A549 (cell line): ENCODE data around the gene LSM3. TPM values are rescaled to one million over a fixed set of nuclear protein-coding genes. Genes with fewer than 3 reads are reported as not detected.

ENCODE experiments used
- ATAC-seq, 2 experiments: fragments of 200-7000 bp in 1 of 2; fragments of >200 bp in 1 of 2; cut with Nextera tagmentation in 1 of 2; cut with Tn5 transposase in 1 of 2; 3 replicates each; pipeline versions ENCODE4 v1.8.0 to v1.9.1; 2018 to 2020; ENCODE audit warnings: mild to moderate bottlenecking in 1 of 2, moderate library complexity in 1 of 2
- CTCF ChIA-PET: fragments of 300-600 bp; sonication (Branson Sonifier 250); formaldehyde crosslinking; extraction: SDS; loops from one replicate; lab custom pipeline; 2021; ENCODE audit warnings: antibody characterized with exemption, inconsistent platforms; lab: Yijun Ruan, JAX
- POLR2A ChIA-PET: fragments of 350-600 bp; formaldehyde crosslinking; extraction: SDS; loops from one replicate; lab custom pipeline; 2021; ENCODE audit warnings: antibody characterized with exemption, inconsistent platforms; lab: Yijun Ruan, JAX
- DNase-seq, 2 experiments: peaks; one replicate each; pipeline versions ENCODE4 v3.0.0 to v3.0.0-alpha.2; 2011 to 2016; ENCODE audit warnings: low read depth in 1 of 2, low spot score in 1 of 2
- FAIRE-seq: peaks from 2 replicates; lab custom pipeline; 2011; peaks lifted over from hg19 to GRCh38; lab: Jason Lieb, UNC
- H3K27ac ChIP-seq, 2 experiments: fragments of >200 bp; sonication (Bioruptor Twin); formaldehyde crosslinking; 3 replicates each; pipeline ENCODE4 v1.5.1; 2016 to 2017
- H3K4me1 ChIP-seq: fragments of >200 bp; sonication (Bioruptor Twin); formaldehyde crosslinking; 3 replicates; pipeline ENCODE4 v1.6.1; 2016
- H3K4me2 ChIP-seq: fragments of >200 bp; sonication (Bioruptor Twin); formaldehyde crosslinking; 3 replicates; pipeline ENCODE4 v1.6.1; 2016
- H3K4me3 ChIP-seq: fragments of >200 bp; sonication (Bioruptor Twin); formaldehyde crosslinking; 3 replicates; pipeline ENCODE4 v1.5.1; 2016
- H3K9me3 ChIP-seq: fragments of >200 bp; sonication (Bioruptor Twin); formaldehyde crosslinking; 3 replicates; pipeline ENCODE4 v1.6.1; 2016
- CBX2 ChIP-seq: fragments of 200-600 bp; sonication (generic); IDR thresholded peaks from 2 replicates; pipeline ENCODE4 v1.6.1; 2016; ENCODE audit warnings: low read depth, mild to moderate bottlenecking, borderline replicate concordance
- EHF ChIP-seq: fragments of 250-450 bp; sonication (Bioruptor Pico); IDR thresholded peaks from 2 replicates; pipeline ENCODE4 v1.5.0; 2020; ENCODE audit warnings: mild to moderate bottlenecking
- EHMT2 ChIP-seq: fragments of 200-600 bp; sonication (generic); IDR thresholded peaks from 2 replicates; pipeline ENCODE4 v1.6.1; 2016; ENCODE audit warnings: antibody characterized with exemption, low read depth, mild to moderate bottlenecking, moderate library complexity
- EP300 ChIP-seq, 2 experiments: fragments of >200 bp; sonication (Bioruptor Twin); formaldehyde crosslinking; IDR thresholded peaks; 2 replicates in 1 of 2; 3 replicates in 1 of 2; pipeline ENCODE4 v1.6.1; 2016 to 2017
- ESRRA ChIP-seq: fragments of 150-350 bp; IDR thresholded peaks from 2 replicates; pipeline ENCODE4 v1.6.1; 2014; ENCODE audit warnings: mild to moderate bottlenecking, low read length, borderline replicate concordance
- HEYL ChIP-seq: fragments of 250-450 bp; sonication (Bioruptor Pico); IDR thresholded peaks from 2 replicates; pipeline ENCODE4 v1.8.0; 2021; ENCODE audit warnings: mild to moderate bottlenecking, moderate library complexity
- HOXA7 ChIP-seq: fragments of 250-450 bp; sonication (Bioruptor Pico); IDR thresholded peaks from 2 replicates; pipeline ENCODE4 v1.5.0; 2020; ENCODE audit warnings: mild to moderate bottlenecking, moderate library complexity
- HOXB5 ChIP-seq: fragments of 250-450 bp; sonication (Bioruptor Pico); IDR thresholded peaks from 2 replicates; pipeline ENCODE4 v1.5.0; 2020; ENCODE audit warnings: mild to moderate bottlenecking, moderate library complexity
- JUN ChIP-seq, 2 experiments: fragments of >200 bp; sonication (Bioruptor Twin); formaldehyde crosslinking; IDR thresholded peaks; 2 replicates in 1 of 2; 3 replicates in 1 of 2; pipeline ENCODE4 v1.6.1; 2016 to 2017
- KDM1A ChIP-seq: fragments of 200-600 bp; sonication (generic); IDR thresholded peaks from 2 replicates; pipeline ENCODE4 v1.6.1; 2016; ENCODE audit warnings: low read depth, mild to moderate bottlenecking
- MAZ ChIP-seq: fragments of 150-350 bp; IDR thresholded peaks from 2 replicates; pipeline ENCODE4 v1.6.1; 2014; ENCODE audit warnings: antibody characterized with exemption, low read depth, low read length, borderline replicate concordance
- NR3C1 ChIP-seq: fragments of >200 bp; sonication (Bioruptor Twin); formaldehyde crosslinking; IDR thresholded peaks from 3 replicates; pipeline ENCODE4 v1.6.1; 2017
- PHF8 ChIP-seq: fragments of 200-600 bp; sonication (generic); IDR thresholded peaks from 2 replicates; pipeline ENCODE4 v1.6.1; 2016; ENCODE audit warnings: low read depth, mild to moderate bottlenecking, antibody characterized with exemption, moderate library complexity, borderline replicate concordance
- POLR2AphosphoS2 ChIP-seq: conservative IDR thresholded peaks from 2 replicates; pipeline ENCODE4 v1.6.1; 2012; ENCODE audit warnings: low read length, improper control_type of control experiment, inconsistent platforms
- RAD21 ChIP-seq, 2 experiments: fragments of >200 bp in 1 of 2; sonication (Bioruptor Twin) in 1 of 2; formaldehyde crosslinking in 1 of 2; IDR thresholded peaks in 1 of 2; conservative IDR thresholded peaks in 1 of 2; 2 replicates in 1 of 2; 3 replicates in 1 of 2; pipeline ENCODE4 v1.6.1; 2012 to 2018; ENCODE audit warnings: inconsistent platforms in 1 of 2
- RCOR1 ChIP-seq: fragments of 150-350 bp; IDR thresholded peaks from 2 replicates; pipeline ENCODE4 v1.6.1; 2014; ENCODE audit warnings: antibody characterized with exemption, low read length, low read depth
- RFX5 ChIP-seq: fragments of 450-650 bp; IDR thresholded peaks from 2 replicates; pipeline ENCODE4 v1.7.1; 2014; ENCODE audit warnings: antibody characterized with exemption, mild to moderate bottlenecking, moderate library complexity
- SREBF2 ChIP-seq: fragments of 450-650 bp; IDR thresholded peaks from 2 replicates; pipeline ENCODE4 v1.6.1; 2014; ENCODE audit warnings: mild to moderate bottlenecking, moderate library complexity
- ZC3H11A ChIP-seq: fragments of 450-650 bp; IDR thresholded peaks from 2 replicates; pipeline ENCODE4 v1.6.1; 2014; ENCODE audit warnings: antibody characterized with exemption, mild to moderate bottlenecking
- ZFP36 ChIP-seq: fragments of 450-650 bp; IDR thresholded peaks from 2 replicates; pipeline ENCODE4 v1.6.1; 2014; ENCODE audit warnings: borderline replicate concordance; ENCODE audit not compliant: partially characterized antibody
- ZNF302 ChIP-seq: fragments of 250-450 bp; sonication (Bioruptor Pico); IDR thresholded peaks from 2 replicates; pipeline ENCODE4 v1.9.0; 2021; ENCODE audit warnings: inconsistent platforms, mild to moderate bottlenecking, moderate library complexity
- ZSCAN20 ChIP-seq: fragments of 250-450 bp; sonication (Bioruptor Pico); IDR thresholded peaks from 2 replicates; pipeline ENCODE4 v1.8.0; 2022; ENCODE audit warnings: mild to moderate bottlenecking, moderate library complexity
- polyA plus RNA-seq, 4 experiments: library from polyadenylated mRNA; depleted of rRNA in 3 of 4; stranded (reverse); fragments of >200 nt; fragmentation: RNase III in 1 of 4; extraction: RNeasy Plus Mini Kit Qiagen cat#74134 plus additional on column Dnase treatment in 1 of 4; gene quantifications; 2 replicates in 3 of 4; 3 replicates in 1 of 4; pipeline ENCODE4 v1.2.3, GENCODE V29; 2011 to 2017
- TF ChIP-seq, protein P1 (sequence below): fragments of 450-650 bp; IDR thresholded peaks from 2 replicates; pipeline ENCODE4 v1.6.1; 2014; ENCODE audit warnings: antibody characterized with exemption
- TF ChIP-seq, protein P2 (sequence below): fragments of >200 bp; sonication (Bioruptor Twin); formaldehyde crosslinking; IDR thresholded peaks from 3 replicates; pipeline ENCODE4 v1.6.1; 2016
- TF ChIP-seq, protein P3 (sequence below): IDR thresholded peaks from 2 replicates; pipeline ENCODE4 v1.6.1; 2012
- TF ChIP-seq, protein P4 (sequence below): fragments of 250-450 bp; sonication (Bioruptor Pico); IDR thresholded peaks from 2 replicates; pipeline ENCODE4 v1.5.0; 2020; ENCODE audit warnings: low read depth, mild to moderate bottlenecking, moderate library complexity
- TF ChIP-seq, protein P5 (sequence below): fragments of 250-450 bp; sonication (Bioruptor Pico); IDR thresholded peaks from 2 replicates; pipeline ENCODE4 v1.5.0; 2021; ENCODE audit warnings: mild to moderate bottlenecking, moderate library complexity, borderline replicate concordance

The LSM3 gene
- polyA plus RNA-seq, 2 of the 4 experiments (the other 2 are of a cell fraction), result 23.9 to 32.0 TPM

DNA sequence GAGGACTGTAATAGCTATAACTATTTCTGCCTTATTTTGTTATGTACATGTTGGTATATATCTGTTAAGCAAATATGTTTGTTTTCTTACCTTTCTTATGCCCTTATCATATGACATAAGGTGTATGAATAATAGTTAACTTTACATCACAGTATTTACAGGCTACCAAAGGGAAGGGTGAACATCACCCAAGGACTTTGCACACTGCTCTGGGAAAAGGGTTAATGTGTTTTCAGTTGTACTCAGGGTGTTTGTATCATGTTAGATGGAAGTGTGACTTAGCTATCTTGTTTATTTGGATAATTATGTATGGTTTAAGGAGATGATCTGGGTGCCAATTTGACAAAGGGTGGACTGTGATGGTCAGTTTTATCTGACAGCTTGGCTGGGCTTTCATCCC, 60.3 kb downstream of the LSM3 start:
- DNase-seq (no peak), FAIRE-seq (no peak), ATAC-seq (no peak)
- Histone ChIP-seq H3K27ac (no peak overlapping the region), H3K4me1 (no peaks in the 10 kb centered on the region), H3K4me3 (no peak overlapping the region), H3K4me2 (no peak overlapping the region), H3K9me3 (peaks cover 10% of the 10 kb centered on the region; the same call in 2 of the 3 replicates)
- ChIA-PET POLR2A (no interaction called here), CTCF (interaction anchor here (1.0 to 5.1 kb wide), 4 partner anchors 10 to 229 kb away, joined by 3 to 22 read pairs (median 7); no protein-coding TSS in a partner anchor)
- TF ChIP-seq EP300 (IDR thresholded peaks at IDR 0.05) (no peak), KDM1A (no peak), RCOR1 (no peak), PHF8 (no peak), ZFP36 (no peak), MAZ (no peak), HOXA7 (no peak), ESRRA (no peak), JUN (IDR thresholded peaks at IDR 0.05) (no peak), ZNF302 (CRISPR knock-in tag) (no peak), CBX2 (no peak), EHF (CRISPR knock-in tag) (no peak), POLR2AphosphoS2 (no peak), HEYL (no peak), HOXB5 (CRISPR knock-in tag) (no peak)
- TF ChIP-seq, protein P1, sequence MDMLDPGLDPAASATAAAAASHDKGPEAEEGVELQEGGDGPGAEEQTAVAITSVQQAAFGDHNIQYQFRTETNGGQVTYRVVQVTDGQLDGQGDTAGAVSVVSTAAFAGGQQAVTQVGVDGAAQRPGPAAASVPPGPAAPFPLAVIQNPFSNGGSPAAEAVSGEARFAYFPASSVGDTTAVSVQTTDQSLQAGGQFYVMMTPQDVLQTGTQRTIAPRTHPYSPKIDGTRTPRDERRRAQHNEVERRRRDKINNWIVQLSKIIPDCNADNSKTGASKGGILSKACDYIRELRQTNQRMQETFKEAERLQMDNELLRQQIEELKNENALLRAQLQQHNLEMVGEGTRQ, result no peak
- TF ChIP-seq, protein P2, sequence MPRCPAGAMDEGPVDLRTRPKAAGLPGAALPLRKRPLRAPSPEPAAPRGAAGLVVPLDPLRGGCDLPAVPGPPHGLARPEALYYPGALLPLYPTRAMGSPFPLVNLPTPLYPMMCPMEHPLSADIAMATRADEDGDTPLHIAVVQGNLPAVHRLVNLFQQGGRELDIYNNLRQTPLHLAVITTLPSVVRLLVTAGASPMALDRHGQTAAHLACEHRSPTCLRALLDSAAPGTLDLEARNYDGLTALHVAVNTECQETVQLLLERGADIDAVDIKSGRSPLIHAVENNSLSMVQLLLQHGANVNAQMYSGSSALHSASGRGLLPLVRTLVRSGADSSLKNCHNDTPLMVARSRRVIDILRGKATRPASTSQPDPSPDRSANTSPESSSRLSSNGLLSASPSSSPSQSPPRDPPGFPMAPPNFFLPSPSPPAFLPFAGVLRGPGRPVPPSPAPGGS, result no peak
- TF ChIP-seq, protein P3, sequence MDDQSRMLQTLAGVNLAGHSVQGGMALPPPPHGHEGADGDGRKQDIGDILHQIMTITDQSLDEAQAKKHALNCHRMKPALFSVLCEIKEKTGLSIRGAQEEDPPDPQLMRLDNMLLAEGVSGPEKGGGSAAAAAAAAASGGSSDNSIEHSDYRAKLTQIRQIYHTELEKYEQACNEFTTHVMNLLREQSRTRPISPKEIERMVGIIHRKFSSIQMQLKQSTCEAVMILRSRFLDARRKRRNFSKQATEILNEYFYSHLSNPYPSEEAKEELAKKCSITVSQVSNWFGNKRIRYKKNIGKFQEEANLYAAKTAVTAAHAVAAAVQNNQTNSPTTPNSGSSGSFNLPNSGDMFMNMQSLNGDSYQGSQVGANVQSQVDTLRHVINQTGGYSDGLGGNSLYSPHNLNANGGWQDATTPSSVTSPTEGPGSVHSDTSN, result no peak

DNA sequence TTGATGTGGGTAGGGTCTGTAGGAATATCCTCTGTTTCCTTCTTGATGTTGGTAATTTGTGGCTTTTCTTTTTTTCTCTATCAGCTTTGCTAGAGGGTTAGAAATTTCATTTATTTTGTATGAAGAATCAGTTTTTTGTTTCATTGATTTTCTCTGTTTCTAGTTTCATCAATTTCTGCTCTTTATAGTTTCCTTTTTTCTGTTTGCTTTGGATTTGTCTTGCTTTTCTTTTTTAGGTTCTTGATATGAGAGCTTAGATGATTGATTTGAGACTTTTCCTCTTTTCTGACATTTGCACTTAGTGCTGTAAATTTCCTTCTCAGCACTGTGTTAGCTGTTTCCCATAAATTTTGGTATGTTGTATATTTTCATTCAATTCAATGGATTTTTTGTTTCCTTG, 61.3 kb downstream of the LSM3 start:
- Histone ChIP-seq H3K9me3 (no peaks in the 10 kb centered on the region; the same call in 2 of the 3 replicates), H3K4me3 (no peak overlapping the region), H3K27ac (no peak overlapping the region), H3K4me1 (no peaks in the 10 kb centered on the region)
- CTCF ChIA-PET, result interaction anchor here (0.6 to 5.1 kb wide), 5 partner anchors 21 to 228 kb away, joined by 3 to 22 read pairs (median 6); no protein-coding TSS in a partner anchor
- TF ChIP-seq NR3C1 (no peak), SREBF2 (no peak), ZC3H11A (no peak), RFX5 (no peak), EHMT2 (no peak), RAD21 (conservative IDR thresholded peaks at IDR 0.05 in 1 of 2, IDR thresholded peaks at IDR 0.05 in 1 of 2) (no peak), ZSCAN20 (CRISPR knock-in tag) (no peak), ZNF302 (CRISPR knock-in tag) (no peak), HEYL (no peak)
- TF ChIP-seq, protein P4, sequence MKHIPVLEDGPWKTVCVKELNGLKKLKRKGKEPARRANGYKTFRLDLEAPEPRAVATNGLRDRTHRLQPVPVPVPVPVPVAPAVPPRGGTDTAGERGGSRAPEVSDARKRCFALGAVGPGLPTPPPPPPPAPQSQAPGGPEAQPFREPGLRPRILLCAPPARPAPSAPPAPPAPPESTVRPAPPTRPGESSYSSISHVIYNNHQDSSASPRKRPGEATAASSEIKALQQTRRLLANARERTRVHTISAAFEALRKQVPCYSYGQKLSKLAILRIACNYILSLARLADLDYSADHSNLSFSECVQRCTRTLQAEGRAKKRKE (CRISPR knock-in tag), result no peak
- TF ChIP-seq, protein P5, sequence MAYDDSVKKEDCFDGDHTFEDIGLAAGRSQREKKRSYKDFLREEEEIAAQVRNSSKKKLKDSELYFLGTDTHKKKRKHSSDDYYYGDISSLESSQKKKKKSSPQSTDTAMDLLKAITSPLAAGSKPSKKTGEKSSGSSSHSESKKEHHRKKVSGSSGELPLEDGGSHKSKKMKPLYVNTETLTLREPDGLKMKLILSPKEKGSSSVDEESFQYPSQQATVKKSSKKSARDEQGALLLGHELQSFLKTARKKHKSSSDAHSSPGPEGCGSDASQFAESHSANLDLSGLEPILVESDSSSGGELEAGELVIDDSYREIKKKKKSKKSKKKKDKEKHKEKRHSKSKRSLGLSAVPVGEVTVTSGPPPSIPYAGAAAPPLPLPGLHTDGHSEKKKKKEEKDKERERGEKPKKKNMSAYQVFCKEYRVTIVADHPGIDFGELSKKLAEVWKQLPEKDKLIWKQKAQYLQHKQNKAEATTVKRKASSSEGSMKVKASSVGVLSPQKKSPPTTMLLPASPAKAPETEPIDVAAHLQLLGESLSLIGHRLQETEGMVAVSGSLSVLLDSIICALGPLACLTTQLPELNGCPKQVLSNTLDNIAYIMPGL, result no peak
- TF ChIP-seq, protein P1, result no peak
- TF ChIP-seq, protein P2, result no peak
- TF ChIP-seq, all 56 proteins: peak for 0
- no peak for FAIRE-seq
- POLR2A ChIA-PET, result no interaction called here
- ATAC-seq, result no peak
- no peak for DNase-seq
- no peak overlapping the region for H3K4me2 ChIP-seq
